Rectal smooth muscle tissue (tissue), 1 donor: ENCODE data around the gene VPS13D.

ENCODE experiments used
- H3K27ac ChIP-seq: one replicate; pipeline ENCODE4 v1.7.0; 2013; ENCODE audit warnings: low read depth, low read length, inconsistent platforms
- H3K27me3 ChIP-seq: one replicate; pipeline ENCODE4 v1.7.0; 2013; ENCODE audit warnings: low read length; ENCODE audit not compliant: control insufficient read depth, insufficient read depth
- H3K36me3 ChIP-seq: one replicate; pipeline ENCODE4 v1.7.0; 2013; ENCODE audit warnings: low read length; ENCODE audit not compliant: control insufficient read depth, insufficient read depth
- H3K4me1 ChIP-seq: one replicate; pipeline ENCODE4 v1.7.0; 2013; ENCODE audit warnings: low read length; ENCODE audit not compliant: control insufficient read depth, insufficient read depth
- H3K4me3 ChIP-seq: one replicate; pipeline ENCODE4 v1.7.0; 2013; ENCODE audit warnings: low read length
- H3K9ac ChIP-seq: one replicate; pipeline ENCODE4 v1.7.0; 2013; ENCODE audit warnings: low read length

VPS13D gene

DNA sequence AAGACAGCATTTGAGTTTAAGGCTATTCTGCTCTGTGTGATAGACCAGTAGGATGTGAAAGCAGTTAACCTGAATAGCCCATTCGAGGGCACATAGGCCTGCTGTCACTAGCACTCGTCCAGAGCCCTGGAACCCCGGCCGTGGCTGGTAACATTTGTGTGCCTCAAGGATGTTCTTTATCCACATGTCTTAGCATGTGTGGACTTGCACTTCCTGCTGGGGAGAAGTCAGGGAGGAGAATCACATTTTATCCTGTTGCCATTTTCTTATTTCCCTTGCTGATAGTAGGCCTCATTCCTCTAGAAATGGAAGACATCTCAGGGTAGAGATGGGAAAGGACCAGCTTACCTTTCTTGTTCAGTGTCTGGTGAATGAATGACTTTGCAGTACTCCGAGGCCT lies 54.7 kb downstream of the VPS13D start:
- peaks cover 20% of the 10 kb centered on the region for H3K36me3 ChIP-seq
- no peaks in the 10 kb centered on the region for H3K27me3 ChIP-seq
- no peak overlapping the region for H3K4me3 ChIP-seq
- H3K9ac ChIP-seq: no peak overlapping the region
- no peak overlapping the region for H3K27ac ChIP-seq
- H3K4me1 ChIP-seq: no peaks in the 10 kb centered on the region

DNA sequence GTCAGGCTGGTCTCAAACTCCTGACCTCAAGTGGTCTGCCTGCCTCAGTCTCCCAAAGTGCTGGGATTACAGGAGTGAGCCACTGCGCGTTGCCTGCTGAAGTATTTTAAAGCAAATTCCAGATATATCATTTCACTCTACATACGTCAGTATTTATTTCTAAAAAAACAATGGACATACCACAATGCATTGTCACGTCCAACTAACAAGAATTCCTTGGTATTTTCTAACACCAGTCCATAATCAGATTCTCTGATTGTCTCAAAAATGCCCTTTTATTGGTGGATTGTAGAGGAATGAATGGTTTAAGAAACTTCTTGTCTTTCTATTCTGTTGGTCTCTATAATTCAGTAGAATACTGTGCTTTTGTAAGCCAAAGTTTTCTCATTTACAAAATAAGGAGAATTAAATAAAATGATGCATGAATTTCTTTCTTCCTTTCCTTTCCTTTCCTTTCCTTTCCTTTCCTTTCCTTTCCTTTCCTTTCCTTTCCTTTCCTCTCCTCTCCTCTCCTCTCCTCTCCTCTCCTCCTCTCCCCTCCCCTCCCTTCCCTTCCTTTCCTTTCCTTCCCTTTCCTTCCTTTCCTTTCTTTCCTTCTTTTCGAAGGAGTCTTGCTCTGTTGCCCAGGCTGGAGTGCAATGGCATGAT lies 55.8 kb downstream of the VPS13D start:
- peaks cover 20% of the 10 kb centered on the region for H3K36me3 ChIP-seq
- no peak overlapping the region for H3K4me3 ChIP-seq
- no peaks in the 10 kb centered on the region for H3K4me1 ChIP-seq
- no peak overlapping the region for H3K27ac ChIP-seq
- no peak overlapping the region for H3K9ac ChIP-seq
- H3K27me3 ChIP-seq: no peaks in the 10 kb centered on the region

DNA sequence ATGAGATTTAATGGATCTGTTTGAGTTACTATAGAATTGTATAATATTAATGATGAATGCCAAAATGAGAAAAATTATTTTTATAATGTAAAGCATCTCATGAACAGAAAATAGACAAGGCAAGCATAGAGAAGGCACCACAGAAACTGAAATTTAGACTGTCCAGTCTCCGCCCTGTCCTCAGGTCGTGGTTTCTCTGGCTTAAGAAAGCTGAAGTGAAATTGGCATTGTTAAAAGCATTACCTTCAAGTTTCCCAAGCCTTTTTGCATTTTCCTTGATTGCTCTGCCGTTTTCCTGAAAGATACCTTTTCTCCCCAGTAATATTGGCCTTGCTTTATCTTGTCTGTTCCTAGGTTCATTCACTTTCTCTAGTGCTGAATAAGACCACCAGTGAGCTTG lies 58.0 kb downstream of the VPS13D start:
- Histone ChIP-seq H3K27me3 (no peaks in the 10 kb centered on the region), H3K36me3 (peaks cover 24% of the 10 kb centered on the region), H3K4me1 (no peaks in the 10 kb centered on the region), H3K9ac (no peak overlapping the region), H3K4me3 (no peak overlapping the region), H3K27ac (no peak overlapping the region)

DNA sequence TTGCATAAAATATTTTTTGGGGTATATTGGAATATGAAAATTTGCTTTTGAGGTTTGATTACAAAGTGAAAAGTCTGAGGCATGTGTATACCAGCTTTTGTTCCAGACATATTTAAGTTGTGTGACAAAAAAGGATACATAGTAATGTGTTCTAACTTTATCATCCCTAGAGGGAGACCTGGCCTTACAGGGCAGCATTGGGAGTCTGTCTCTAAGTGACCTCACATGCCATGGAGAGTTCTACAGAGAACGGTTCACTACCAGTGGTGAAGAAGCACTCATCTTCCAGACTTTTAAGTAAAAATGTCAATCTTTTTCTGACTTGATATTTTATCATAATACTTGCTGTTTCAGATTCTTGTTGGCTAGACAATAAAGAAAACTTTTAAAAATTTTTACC lies 61.0 kb downstream of the VPS13D start:
- no peak overlapping the region for H3K4me3 ChIP-seq
- no peaks in the 10 kb centered on the region for H3K27me3 ChIP-seq
- H3K4me1 ChIP-seq: no peaks in the 10 kb centered on the region
- peaks cover 9% of the 10 kb centered on the region for H3K36me3 ChIP-seq
- no peak overlapping the region for H3K9ac ChIP-seq
- no peak overlapping the region for H3K27ac ChIP-seq

GRCh38 chr1:12293416-12293815 lies 63.6 kb downstream of the VPS13D start:
- no peak overlapping the region for H3K27ac ChIP-seq
- H3K27me3 ChIP-seq: no peaks in the 10 kb centered on the region
- no peak overlapping the region for H3K9ac ChIP-seq
- no peak overlapping the region for H3K4me3 ChIP-seq
- H3K4me1 ChIP-seq: no peaks in the 10 kb centered on the region
- H3K36me3 ChIP-seq: peaks cover 6% of the 10 kb centered on the region

- Histone ChIP-seq H3K9ac (no peak overlapping the region), H3K27me3 (no peaks in the 10 kb centered on the region), H3K4me1 (no peaks in the 10 kb centered on the region), H3K27ac (no peak overlapping the region), H3K36me3 (peaks cover 6% of the 10 kb centered on the region), H3K4me3 (no peak overlapping the region)
Measured at GRCh38 chr1:12294076-12294475, 64.2 kb downstream of the VPS13D start.

DNA sequence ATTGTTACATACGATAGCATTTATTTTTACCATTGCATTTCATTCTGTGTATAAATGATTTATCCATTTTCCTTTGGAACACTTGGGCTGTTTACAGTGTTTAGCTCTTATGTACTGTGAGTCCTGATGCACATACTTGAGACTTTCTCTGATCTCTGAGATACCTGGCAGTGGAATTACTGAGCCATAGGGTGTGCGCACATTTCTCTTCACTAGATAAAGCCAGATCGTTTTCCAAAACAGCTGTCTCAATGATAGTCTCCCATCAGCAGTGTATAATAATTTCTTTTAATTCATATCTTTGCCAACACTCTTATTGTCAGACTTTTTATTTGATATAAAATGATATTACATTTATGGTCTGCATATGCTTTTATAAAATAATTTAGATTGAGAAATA lies 66.2 kb downstream of the VPS13D start:
- Histone ChIP-seq H3K4me3 (no peak overlapping the region), H3K4me1 (no peaks in the 10 kb centered on the region), H3K27me3 (no peaks in the 10 kb centered on the region), H3K27ac (no peak overlapping the region), H3K36me3 (peaks cover 6% of the 10 kb centered on the region), H3K9ac (no peak overlapping the region)

- Histone ChIP-seq H3K27me3 (no peaks in the 10 kb centered on the region), H3K36me3 (peaks cover 6% of the 10 kb centered on the region), H3K4me3 (no peak overlapping the region), H3K9ac (no peak overlapping the region), H3K4me1 (no peaks in the 10 kb centered on the region), H3K27ac (no peak overlapping the region)
Measured at GRCh38 chr1:12296623-12297022, 66.8 kb downstream of the VPS13D start.

DNA sequence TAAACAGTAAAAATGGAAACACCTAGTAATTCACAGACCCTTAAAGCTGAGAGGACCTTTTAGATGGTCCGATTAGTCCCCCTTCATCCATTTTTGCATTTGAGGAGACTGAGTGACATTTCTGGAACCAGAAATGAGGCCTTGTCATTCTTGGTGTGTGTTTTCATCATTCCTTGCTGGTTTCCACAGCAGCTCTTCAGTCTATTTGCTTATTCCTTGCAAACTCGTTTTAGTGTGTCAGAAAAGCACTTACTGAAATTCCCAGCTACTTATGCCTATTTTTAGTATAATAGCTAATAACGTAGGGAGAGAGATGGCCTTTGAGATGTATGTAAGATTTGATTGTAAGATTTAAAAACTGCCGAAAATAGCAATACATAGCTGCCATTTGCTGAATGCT lies 70.9 kb downstream of the VPS13D start:
- Histone ChIP-seq H3K36me3 (peaks cover 16% of the 10 kb centered on the region), H3K9ac (no peak overlapping the region), H3K27ac (no peak overlapping the region)

DNA sequence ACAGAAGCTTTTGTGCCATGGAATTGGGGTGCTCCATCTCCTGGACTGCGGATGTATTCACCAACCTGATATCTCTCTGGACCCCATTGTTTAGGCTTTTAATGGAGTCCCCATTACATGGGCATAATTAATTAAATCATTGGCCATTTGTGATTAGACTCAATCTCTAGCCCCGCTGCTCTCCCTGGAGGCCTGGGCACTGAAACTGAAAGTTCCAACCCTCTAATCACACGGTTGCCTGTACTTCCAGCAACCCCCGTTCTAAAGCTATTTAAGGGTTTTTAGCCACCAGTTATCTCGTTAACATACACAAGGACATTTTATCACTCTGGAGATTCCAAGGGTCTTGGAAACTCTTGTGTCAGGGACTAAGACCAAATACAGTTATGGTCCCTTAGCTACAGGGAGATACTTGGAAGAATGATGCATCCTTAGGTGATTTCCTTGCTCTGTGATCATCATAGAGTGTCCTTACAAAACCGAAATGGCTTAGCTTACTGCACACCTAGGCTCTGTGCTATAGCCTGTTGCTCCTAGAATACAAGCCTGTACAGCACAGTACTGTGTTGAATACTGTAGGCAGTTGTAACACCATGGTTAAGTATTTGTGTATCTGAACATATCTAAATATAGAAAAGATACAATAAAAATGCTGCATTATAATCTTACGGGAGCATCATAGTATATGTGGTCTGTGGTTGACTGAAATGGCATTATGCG lies 71.8 kb downstream of the VPS13D start:
- H3K9ac ChIP-seq: no peak overlapping the region
- no peak overlapping the region for H3K4me3 ChIP-seq
- H3K27ac ChIP-seq: no peak overlapping the region
- peaks cover 21% of the 10 kb centered on the region for H3K36me3 ChIP-seq
- no peaks in the 10 kb centered on the region for H3K27me3 ChIP-seq
- no peaks in the 10 kb centered on the region for H3K4me1 ChIP-seq

More for the DNA sequence above, 70.9 kb downstream of the VPS13D start:
- H3K27me3 ChIP-seq: no peaks in the 10 kb centered on the region
- H3K4me3 ChIP-seq: no peak overlapping the region
- H3K4me1 ChIP-seq: no peaks in the 10 kb centered on the region

- Histone ChIP-seq H3K4me3 (no peak overlapping the region), H3K27ac (no peak overlapping the region), H3K27me3 (no peaks in the 10 kb centered on the region), H3K9ac (no peak overlapping the region), H3K36me3 (peaks cover 24% of the 10 kb centered on the region), H3K4me1 (no peaks in the 10 kb centered on the region)
Measured at GRCh38 chr1:12302798-12303447, 73.1 kb downstream of the VPS13D start.

- Histone ChIP-seq H3K4me1 (peaks cover 6% of the 10 kb centered on the region), H3K27me3 (no peaks in the 10 kb centered on the region), H3K36me3 (peaks cover 27% of the 10 kb centered on the region), H3K4me3 (no peak overlapping the region), H3K9ac (no peak overlapping the region), H3K27ac (no peak overlapping the region)
Measured at GRCh38 chr1:12305377-12305776, 75.5 kb downstream of the VPS13D start.
